Liver (tissue), 9 donors: ENCODE results near the gene ARL6IP6. TPM values are rescaled to one million over a fixed set of nuclear protein-coding genes. Genes with fewer than 3 reads are reported as not detected.
"Not testable (repeated sequence)": the region's sequence is repeated elsewhere in the genome, so short reads cannot be mapped to it uniquely, and the experiment has no call there.

Experiments
- DNase-seq: peaks from one replicate; pipeline ENCODE4 v3.0.0-alpha.2; 2017; ENCODE audit warnings: low spot score
- H3K27ac ChIP-seq, 2 donors: one replicate each; pipeline ENCODE4 v1.7.0; 2013; ENCODE audit warnings: inconsistent platforms in 2 of 2, low read length in 2 of 2, control low read depth in 1 of 2, low read depth in 1 of 2, mild to moderate bottlenecking in 1 of 2
- H3K27me3 ChIP-seq, 4 donors: one replicate each; pipeline versions ENCODE4 v1.6.1 to v1.7.0; 2013; ENCODE audit warnings: low read length in 3 of 4, inconsistent platforms in 1 of 4, mild to moderate bottlenecking in 1 of 4, moderate library complexity in 1 of 4; ENCODE audit not compliant: control insufficient read depth in 4 of 4, insufficient read depth in 4 of 4
- H3K36me3 ChIP-seq, 4 donors: one replicate each; pipeline versions ENCODE4 v1.6.1 to v1.7.0; 2013; ENCODE audit warnings: low read length in 3 of 4, mild to moderate bottlenecking in 3 of 4, low read depth in 1 of 4, moderate library complexity in 1 of 4; ENCODE audit not compliant: control insufficient read depth in 4 of 4, insufficient read depth in 3 of 4
- H3K4me1 ChIP-seq, 4 donors: one replicate each; pipeline versions ENCODE4 v1.6.1 to v1.7.0; 2013; ENCODE audit warnings: low read length in 3 of 4, mild to moderate bottlenecking in 3 of 4, moderate library complexity in 1 of 4; ENCODE audit not compliant: control insufficient read depth in 4 of 4, insufficient read depth in 4 of 4
- H3K4me3 ChIP-seq, 3 donors: one replicate each; pipeline versions ENCODE4 v1.6.1 to v1.7.0; 2013; ENCODE audit warnings: low read length in 3 of 3, control low read depth in 1 of 3, low read depth in 1 of 3, mild to moderate bottlenecking in 1 of 3
- H3K9ac ChIP-seq, 2 donors: one replicate each; pipeline ENCODE4 v1.7.0; 2013; ENCODE audit warnings: low read length in 2 of 2, mild to moderate bottlenecking in 2 of 2, moderate library complexity in 2 of 2, control low read depth in 1 of 2, low read depth in 1 of 2
- H3K9me3 ChIP-seq, 4 donors: one replicate each; pipeline versions ENCODE4 v1.6.1 to v1.7.0; 2013; ENCODE audit warnings: low read length in 3 of 4; ENCODE audit not compliant: control insufficient read depth in 4 of 4
- ATF3 ChIP-seq: IDR thresholded peaks from 2 replicates; pipeline ENCODE4 v1.6.1; 2016; ENCODE audit warnings: antibody characterized with exemption
- CTCF ChIP-seq: fragments of 150-350 bp; IDR thresholded peaks from 2 replicates; pipeline ENCODE4 v1.5.1; 2017; ENCODE audit warnings: improper control_type of control experiment, low read depth, low read length; ENCODE audit not compliant: missing input control
- EGR1 ChIP-seq, 2 donors: IDR thresholded peaks; 2 replicates each; pipeline ENCODE4 v1.6.1; 2016 to 2018; ENCODE audit warnings: antibody characterized with exemption in 2 of 2, low read depth in 2 of 2
- FOXA2 ChIP-seq: IDR thresholded peaks from 2 replicates; pipeline ENCODE4 v1.6.1; 2016; ENCODE audit warnings: antibody characterized with exemption
- HNF4A ChIP-seq, 2 donors: conservative IDR thresholded peaks; 2 replicates each; pipeline ENCODE4 v1.6.1; 2016; ENCODE audit warnings: antibody characterized with exemption in 2 of 2, mild to moderate bottlenecking in 2 of 2
- NR2F2 ChIP-seq: IDR thresholded peaks from 2 replicates; pipeline ENCODE4 v1.6.1; 2016; ENCODE audit warnings: antibody characterized with exemption
- RAD21 ChIP-seq, 2 donors: IDR thresholded peaks; 2 replicates each; pipeline ENCODE4 v1.6.1; 2016; ENCODE audit warnings: antibody characterized with exemption in 2 of 2, mild to moderate bottlenecking in 2 of 2
- REST ChIP-seq: IDR thresholded peaks from 2 replicates; pipeline ENCODE4 v1.6.1; 2016; ENCODE audit warnings: antibody characterized with exemption, mild to moderate bottlenecking
- RXRA ChIP-seq, 2 donors: IDR thresholded peaks; 2 replicates each; pipeline ENCODE4 v1.6.1; 2017 to 2018; ENCODE audit warnings: antibody characterized with exemption in 2 of 2, mild to moderate bottlenecking in 1 of 2
- SP1 ChIP-seq: IDR thresholded peaks from 2 replicates; pipeline ENCODE4 v1.6.1; 2018; ENCODE audit warnings: antibody characterized with exemption, mild to moderate bottlenecking
- TAF1 ChIP-seq: conservative IDR thresholded peaks from 2 replicates; pipeline ENCODE4 v1.6.1; 2016; ENCODE audit warnings: antibody characterized with exemption, mild to moderate bottlenecking
- YY1 ChIP-seq: IDR thresholded peaks from 2 replicates; pipeline ENCODE4 v1.6.1; 2016; ENCODE audit warnings: antibody characterized with exemption, mild to moderate bottlenecking
- ZBTB33 ChIP-seq: IDR thresholded peaks from 2 replicates; pipeline ENCODE4 v1.6.1; 2016; ENCODE audit warnings: antibody characterized with exemption
- WGBS: extraction: QIAGEN DNeasy Blood & Tissue Kit; methylation state at CpG from one replicate; pipeline ENCODE4 v1.1.7; 2013; 5-methylcytosine and 5-hydroxymethylcytosine counted together
- polyA plus RNA-seq, 2 donors: library from polyadenylated mRNA; stranded (reverse) in 1 of 2; unstranded in 1 of 2; fragments of 200-250 nt in 1 of 2; fragments of >200 nt in 1 of 2; fragmentation: Nextera tagmentation in 1 of 2; extraction: Ambion mirVana in 1 of 2; gene quantifications; one replicate each; pipeline versions ENCODE4 v1.2.1 to v1.2.3, GENCODE V29; 2013 to 2015
- total RNA-seq, 2 donors: library from RNA; depleted of rRNA; stranded (reverse); fragments of >200 nt; gene quantifications; one replicate each; pipeline ENCODE4 v1.2.3, GENCODE V29; 2014
- donor health status: healthy.
- donor health status: healthy.
- donor health status: healthy.
- donor health status: healthy.
- donor health status: healthy.

Gene ARL6IP6
- total and polyA plus RNA-seq, 4 donors, result 2.2 to 16.6 (median 4.6) TPM

GRCh38 chr2:152761214-152761613 lies 42.8 kb downstream of the ARL6IP6 start:
- TF ChIP-seq TAF1 (no peak), SP1 (no peak), EGR1 (IDR thresholded peaks at IDR 0.05; ENCODE audit: low read depth in 2 of 2) (no peak), NR2F2 (no peak), ATF3 (no peak), FOXA2 (no peak)
- Histone ChIP-seq H3K27me3 (no peaks in the 10 kb centered on the region), H3K9ac (no peak overlapping the region), H3K27ac (no peak overlapping the region), H3K9me3 (no peaks in the 10 kb centered on the region), H3K4me1 (no peaks in the 10 kb centered on the region), H3K36me3 (peaks cover 0 to 15% (median 4%) of the 10 kb centered on the region in 4 donors), H3K4me3 (no peak overlapping the region)
- WGBS, result 91% methylated on average over 4 of the region's 4 CpGs
- DNase-seq, result no peak

- Histone ChIP-seq H3K27ac (no peak overlapping the region), H3K36me3 (peaks cover 0 to 10% (median 3%) of the 10 kb centered on the region in 4 donors), H3K9me3 (no peaks in the 10 kb centered on the region), H3K27me3 (no peaks in the 10 kb centered on the region), H3K9ac (no peak overlapping the region), H3K4me3 (no peak overlapping the region), H3K4me1 (peaks cover 0 to 2% (median 0%) of the 10 kb centered on the region in 4 donors)
- 79% methylated on average over 5 of the region's 5 CpGs for WGBS
- DNase-seq, result no peak
- no peak for TF ChIP-seq NR2F2
- no peak for TF ChIP-seq TAF1
- no peak for TF ChIP-seq FOXA2
- TF ChIP-seq ZBTB33, result no peak
Observed at GRCh38 chr2:152762202-152762601, 43.8 kb downstream of the ARL6IP6 start.

GRCh38 chr2:152763208-152763607 lies 44.8 kb downstream of the ARL6IP6 start:
- H3K4me3 ChIP-seq, DNase-seq, H3K36me3 ChIP-seq, H3K27ac ChIP-seq, H3K9ac ChIP-seq, H3K27me3 ChIP-seq, H3K4me1 ChIP-seq, H3K9me3 ChIP-seq: not testable (repeated sequence)
- WGBS, result 94% methylated on average over 4 of the region's 4 CpGs

GRCh38 chr2:152763651-152764050 lies 45.2 kb downstream of the ARL6IP6 start:
- Histone ChIP-seq H3K4me1 (peaks cover 0 to 2% (median 0%) of the 10 kb centered on the region in 4 donors), H3K4me3 (no peak overlapping the region), H3K27me3 (no peaks in the 10 kb centered on the region), H3K36me3 (peaks cover 0 to 10% (median 0%) of the 10 kb centered on the region in 4 donors), H3K9me3 (no peaks in the 10 kb centered on the region), H3K27ac (no peak overlapping the region), H3K9ac (no peak overlapping the region)
- 94% methylated on average over 1 of the region's 1 CpG for WGBS
- no peak for DNase-seq
- TF ChIP-seq ATF3 (no peak), FOXA2 (no peak), SP1 (no peak), YY1 (no peak), CTCF (no peak), REST (no peak), TAF1 (no peak), RXRA (IDR thresholded peaks at IDR 0.05) (no peak), HNF4A (conservative IDR thresholded peaks at IDR 0.05) (no peak), ZBTB33 (no peak), RAD21 (IDR thresholded peaks at IDR 0.05) (no peak)
